ENCODE measurements around the gene NDST4.
"Not testable (repeated sequence)": the region's sequence is repeated elsewhere in the genome, so short reads cannot be mapped to it uniquely, and the experiment has no call there.

NDST4 gene

GRCh38 chr4:115053313-115053712, 60.1 kb downstream of the NDST4 start:
- DNase-seq: no peak

GRCh38 chr4:115042496-115042895, 70.9 kb downstream of the NDST4 start:
- DNase-seq: no peak

GRCh38 chr4:115030281-115030680, 83.1 kb downstream of the NDST4 start:
- no peak for DNase-seq

- DNase-seq: no peak
Observed at GRCh38 chr4:115028682-115029410, 84.6 kb downstream of the NDST4 start.

- DNase-seq: no peak
Observed at GRCh38 chr4:114999880-115000279, 113.5 kb downstream of the NDST4 start.

GRCh38 chr4:114998316-114998715, 115.1 kb downstream of the NDST4 start:
- DNase-seq: no peak

GRCh38 chr4:114997576-114998247, 115.7 kb downstream of the NDST4 start:
- DNase-seq: no peak

- DNase-seq: no peak
Observed at GRCh38 chr4:114986133-114986532, 127.3 kb downstream of the NDST4 start.

- DNase-seq: no peak
Observed at GRCh38 chr4:114980932-114981708, 132.3 kb downstream of the NDST4 start.

GRCh38 chr4:114980399-114980798, 133.0 kb downstream of the NDST4 start:
- not testable (repeated sequence) for DNase-seq

- DNase-seq: no peak
Observed at GRCh38 chr4:114976901-114977300, 136.5 kb downstream of the NDST4 start.

- DNase-seq: no peak
Observed at GRCh38 chr4:114964026-114964425, 149.4 kb downstream of the NDST4 start.

GRCh38 chr4:114945616-114946015, 167.8 kb downstream of the NDST4 start:
- DNase-seq: no peak

- DNase-seq: no peak
Observed at GRCh38 chr4:114941503-114941902, 171.9 kb downstream of the NDST4 start.

- no peak for DNase-seq
Observed at GRCh38 chr4:114927881-114928280, 185.5 kb downstream of the NDST4 start.

GRCh38 chr4:114926583-114926982, 186.8 kb downstream of the NDST4 start:
- DNase-seq: no peak

GRCh38 chr4:114924311-114924710, 189.1 kb downstream of the NDST4 start:
- DNase-seq: no peak

GRCh38 chr4:114922592-114922933, 190.9 kb downstream of the NDST4 start:
- DNase-seq: no peak

- DNase-seq: no peak
Observed at GRCh38 chr4:114921790-114922591, 191.4 kb downstream of the NDST4 start.

- DNase-seq: no peak
Observed at GRCh38 chr4:114921191-114921590, 192.2 kb downstream of the NDST4 start.

GRCh38 chr4:114911111-114911510, 202.3 kb downstream of the NDST4 start:
- DNase-seq: no peak

GRCh38 chr4:114907568-114907967, 205.9 kb downstream of the NDST4 start:
- DNase-seq: no peak

- DNase-seq: no peak
Observed at GRCh38 chr4:114905017-114905416, 208.4 kb downstream of the NDST4 start.

Data from activated CD8-positive, alpha-beta memory T cell treated with anti-CD3 and anti-CD28 coated beads for 24 hours (primary cell).